ENCODE measurements around the gene TAF1B.

The TAF1B gene

DNA sequence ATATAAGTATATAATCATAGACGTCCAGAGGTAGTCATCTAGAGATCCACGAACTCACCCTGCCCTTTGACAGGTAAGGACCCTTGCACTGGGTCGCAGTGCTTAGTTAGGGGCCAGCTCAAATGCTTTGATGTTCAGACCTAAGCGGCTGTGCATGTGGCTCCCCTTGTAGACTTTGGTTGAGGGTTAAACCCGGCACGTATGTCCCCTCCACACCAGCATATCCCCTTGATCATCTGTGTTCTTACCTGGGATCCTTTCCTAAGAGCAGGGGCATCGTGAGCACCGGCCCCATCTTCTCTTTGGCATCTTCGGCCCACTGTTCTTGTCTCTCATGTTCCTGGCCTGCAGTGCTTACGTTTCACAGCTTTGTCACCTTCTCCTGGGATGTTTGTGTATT, 139.6 kb downstream of the TAF1B start:
- TF ChIP-seq, protein P1, sequence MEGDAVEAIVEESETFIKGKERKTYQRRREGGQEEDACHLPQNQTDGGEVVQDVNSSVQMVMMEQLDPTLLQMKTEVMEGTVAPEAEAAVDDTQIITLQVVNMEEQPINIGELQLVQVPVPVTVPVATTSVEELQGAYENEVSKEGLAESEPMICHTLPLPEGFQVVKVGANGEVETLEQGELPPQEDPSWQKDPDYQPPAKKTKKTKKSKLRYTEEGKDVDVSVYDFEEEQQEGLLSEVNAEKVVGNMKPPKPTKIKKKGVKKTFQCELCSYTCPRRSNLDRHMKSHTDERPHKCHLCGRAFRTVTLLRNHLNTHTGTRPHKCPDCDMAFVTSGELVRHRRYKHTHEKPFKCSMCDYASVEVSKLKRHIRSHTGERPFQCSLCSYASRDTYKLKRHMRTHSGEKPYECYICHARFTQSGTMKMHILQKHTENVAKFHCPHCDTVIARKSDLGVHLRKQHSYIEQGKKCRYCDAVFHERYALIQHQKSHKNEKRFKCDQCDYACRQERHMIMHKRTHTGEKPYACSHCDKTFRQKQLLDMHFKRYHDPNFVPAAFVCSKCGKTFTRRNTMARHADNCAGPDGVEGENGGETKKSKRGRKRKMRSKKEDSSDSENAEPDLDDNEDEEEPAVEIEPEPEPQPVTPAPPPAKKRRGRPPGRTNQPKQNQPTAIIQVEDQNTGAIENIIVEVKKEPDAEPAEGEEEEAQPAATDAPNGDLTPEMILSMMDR (IDR thresholded peaks at IDR 0.05; ENCODE audit: low read depth, low read length): no peak
- Histone ChIP-seq H3K9me3 (no peaks in the 10 kb centered on the region), H3K4me1 (no peaks in the 10 kb centered on the region), H3K27me3 (no peaks in the 10 kb centered on the region), H3K36me3 (no peaks in the 10 kb centered on the region), H3K4me3 (ENCODE audit: low read depth, low read length) (no peak overlapping the region)
- DNase-seq: no peak

DNA sequence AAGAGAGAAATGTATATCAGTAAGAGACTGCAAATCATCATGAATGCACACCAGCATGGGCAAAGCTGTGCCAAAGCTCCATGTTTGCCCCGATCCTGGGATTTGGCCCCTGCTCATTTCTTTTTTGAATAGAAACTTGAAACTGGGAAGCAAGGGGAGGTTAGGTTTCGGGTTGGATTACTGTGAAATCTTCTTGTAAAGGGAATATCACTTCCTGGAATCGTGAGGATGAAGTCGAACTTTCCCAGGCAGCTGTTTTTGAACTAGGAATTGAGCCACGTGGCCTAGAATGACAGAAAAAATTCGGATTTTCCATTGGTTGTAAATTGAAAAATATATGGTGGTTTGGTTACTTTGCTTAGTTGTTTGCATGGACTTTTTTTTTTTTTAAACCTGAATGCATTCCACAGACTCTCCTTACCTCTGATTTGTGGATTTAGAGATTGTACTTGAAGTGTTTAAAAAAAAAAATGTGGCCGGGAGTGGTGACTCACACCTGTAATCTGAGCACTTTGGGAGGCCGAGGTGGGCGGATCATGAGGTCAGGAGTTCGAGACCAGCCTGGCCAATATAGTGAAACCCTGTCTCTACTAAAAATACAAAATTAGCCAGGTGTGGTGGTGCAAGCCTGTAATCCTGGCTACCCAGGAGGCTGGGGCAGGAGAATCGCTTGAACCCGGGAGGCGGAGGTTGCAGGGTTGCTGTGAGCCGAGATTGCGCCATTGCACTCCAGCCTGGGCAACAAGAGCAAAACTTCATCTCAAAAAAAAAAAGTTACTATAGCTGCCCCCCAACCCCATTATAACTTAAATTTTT, 140.3 kb downstream of the TAF1B start:
- Histone ChIP-seq H3K27me3 (no peaks in the 10 kb centered on the region), H3K4me3 (ENCODE audit: low read depth, low read length) (no peak overlapping the region), H3K4me1 (no peaks in the 10 kb centered on the region), H3K36me3 (no peaks in the 10 kb centered on the region), H3K9me3 (no peaks in the 10 kb centered on the region)
- TF ChIP-seq, protein P1 (IDR thresholded peaks at IDR 0.05; ENCODE audit: low read depth, low read length): no peak
- DNase-seq: no peak

All from BE2C (cell line).